KOPT-K1 (cell line): ENCODE results near the gene USP48.
"Not testable (repeated sequence)": the region's sequence is repeated elsewhere in the genome, so short reads cannot be mapped to it uniquely, and the experiment has no call there.

ENCODE experiments used
- H3K27ac ChIP-seq: fragments of 200-600 bp; sonication (generic); 2 replicates; pipeline ENCODE4 v1.5.1; 2016; ENCODE audit warnings: antibody characterized with exemption, mild to moderate bottlenecking, low read depth, low read length; ENCODE audit not compliant: poor library complexity, severe bottlenecking
- H3K36me3 ChIP-seq: fragments of 200-600 bp; sonication (generic); 2 replicates; pipeline ENCODE4 v1.5.1; 2017; ENCODE audit warnings: antibody characterized with exemption, mild to moderate bottlenecking, low read length, moderate library complexity; ENCODE audit not compliant: insufficient read depth
- H3K9me3 ChIP-seq: fragments of 200-600 bp; sonication (generic); 2 replicates; pipeline ENCODE4 v1.5.1; 2017; ENCODE audit warnings: antibody characterized with exemption, low read length, mild to moderate bottlenecking; ENCODE audit not compliant: insufficient read depth, poor library complexity, severe bottlenecking

The USP48 gene

GRCh38 chr1:21794656-21795055 is 11.7 kb upstream of the USP48 start:
- Histone ChIP-seq H3K9me3 (peaks cover 16% of the 10 kb centered on the region), H3K27ac (no peak overlapping the region), H3K36me3 (no peaks in the 10 kb centered on the region)

- Histone ChIP-seq H3K9me3 (peaks cover 16% of the 10 kb centered on the region), H3K27ac (no peak overlapping the region), H3K36me3 (no peaks in the 10 kb centered on the region)
Observed at GRCh38 chr1:21793104-21793503, 10.2 kb upstream of the USP48 start.

DNA sequence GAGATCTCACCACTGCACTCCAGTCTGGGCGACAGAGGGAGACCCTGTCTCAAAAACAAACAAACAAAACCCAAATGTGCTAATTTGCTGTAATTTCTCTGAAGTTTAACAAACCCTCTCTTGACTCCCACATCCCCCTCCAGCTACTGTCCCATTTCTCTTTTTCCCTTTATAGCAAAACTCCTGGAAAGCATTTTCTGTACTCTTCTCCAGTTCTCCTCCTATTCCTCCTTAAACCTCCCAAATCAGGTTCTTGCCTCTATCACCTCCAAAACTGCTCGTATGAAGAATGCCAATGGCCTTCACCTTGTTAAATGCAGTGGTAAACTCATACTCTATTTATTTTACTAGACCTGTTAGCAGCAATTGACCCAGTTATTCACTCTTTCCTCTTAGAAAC is 3.7 kb upstream of the USP48 start:
- Histone ChIP-seq H3K27ac (no peak overlapping the region), H3K9me3 (no peaks in the 10 kb centered on the region), H3K36me3 (no peaks in the 10 kb centered on the region)

DNA sequence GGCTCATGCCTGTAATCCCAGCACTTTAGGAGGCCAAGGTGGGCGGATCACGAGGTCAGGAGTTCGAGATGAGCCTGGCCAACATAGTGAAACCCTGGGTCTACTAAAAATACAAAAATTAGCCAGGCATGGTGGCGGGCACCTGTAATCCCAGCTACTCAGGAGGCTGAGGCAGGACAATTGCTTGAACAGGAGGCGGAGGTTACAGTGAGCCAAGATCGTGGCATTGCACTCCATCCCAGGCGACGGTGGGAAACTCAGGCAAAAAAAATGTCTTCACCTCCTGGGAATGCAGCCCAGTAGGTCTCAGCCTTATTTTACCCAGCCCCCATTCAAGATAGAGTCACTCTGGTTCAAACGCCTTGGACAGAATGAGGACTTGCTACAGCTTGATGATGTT is 2.8 kb upstream of the USP48 start:
- H3K9me3 ChIP-seq, H3K27ac ChIP-seq, H3K36me3 ChIP-seq: not testable (repeated sequence)

DNA sequence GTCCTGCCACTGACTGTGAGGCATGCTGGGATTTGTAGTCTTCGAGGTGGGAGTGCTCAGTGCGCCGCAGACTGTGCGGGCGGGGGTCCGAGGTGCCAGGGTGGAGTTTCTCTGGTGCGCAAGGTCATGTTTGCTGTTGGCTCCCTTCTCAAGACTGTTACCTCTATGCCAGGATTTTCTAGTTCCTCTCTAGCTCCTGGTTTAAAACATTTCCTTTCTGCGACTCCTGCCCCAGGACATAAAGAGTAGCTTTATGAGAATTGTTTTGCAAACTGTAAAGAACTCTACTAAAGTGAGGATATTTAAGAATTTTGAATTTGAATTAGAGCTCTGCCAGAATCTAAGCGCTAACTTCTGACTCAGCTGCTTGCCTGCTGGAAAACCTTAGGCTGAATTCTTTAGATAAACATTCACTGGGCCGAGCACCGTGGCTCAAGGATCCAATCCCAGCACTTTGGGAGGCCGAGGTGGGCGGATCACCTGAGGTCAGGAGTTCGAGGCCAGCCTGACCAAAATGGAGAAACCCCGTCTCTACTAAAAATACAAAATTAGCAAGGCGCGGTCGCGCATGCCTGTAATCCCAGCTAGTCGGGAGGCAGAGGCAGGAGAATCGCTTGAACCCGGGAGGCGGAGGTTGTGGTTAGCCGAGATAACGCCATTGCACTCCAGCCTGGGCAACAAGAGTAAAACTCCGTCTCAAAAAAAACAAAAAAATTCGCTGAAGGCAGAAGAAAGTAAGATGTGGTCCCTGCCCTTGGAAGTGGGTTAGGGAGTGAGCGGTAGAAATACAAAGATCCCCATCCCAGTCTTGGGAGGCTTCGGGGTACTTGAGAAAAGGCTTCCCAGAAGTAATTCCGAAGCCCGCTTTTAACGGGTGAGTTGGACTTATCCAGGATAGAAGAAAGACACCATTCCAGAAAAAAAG is 992 bp upstream of the USP48 start:
- H3K9me3 ChIP-seq, result no peaks in the 10 kb centered on the region
- no peaks in the 10 kb centered on the region for H3K36me3 ChIP-seq
- H3K27ac ChIP-seq, result peak overlapping the region; percentile 98

- Histone ChIP-seq H3K27ac (peak overlapping the region; percentile 98), H3K36me3 (no peaks in the 10 kb centered on the region), H3K9me3 (peaks cover 5% of the 10 kb centered on the region)
Observed at GRCh38 chr1:21782349-21782867, 541 bp downstream of the USP48 start.

DNA sequence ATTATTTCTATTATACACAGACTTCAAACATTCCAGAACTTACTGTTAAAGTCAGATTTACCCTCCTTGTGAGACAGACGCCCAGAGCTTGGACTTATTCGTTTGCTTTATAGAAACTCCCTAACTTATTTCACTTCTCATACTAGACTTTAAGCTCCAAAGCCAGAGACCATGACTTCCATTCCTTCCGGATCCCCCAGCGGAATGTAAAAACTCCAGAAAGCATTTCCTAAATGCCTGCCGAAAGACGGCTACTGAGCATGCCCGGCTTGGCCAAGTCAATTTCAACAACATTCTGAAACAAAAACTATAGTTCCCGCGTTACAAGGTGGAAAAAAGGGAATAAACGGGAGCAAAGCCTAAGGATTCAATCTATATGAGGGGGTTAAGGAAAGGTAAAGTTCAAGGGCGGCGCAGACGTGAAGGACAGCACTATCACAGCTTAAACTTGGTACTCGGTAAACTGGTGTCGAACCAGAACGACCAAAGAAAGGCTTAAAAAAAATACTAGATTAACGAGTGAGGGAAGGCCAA is 1.1 kb downstream of the USP48 start:
- H3K36me3 ChIP-seq, result no peaks in the 10 kb centered on the region
- H3K27ac ChIP-seq, result peak overlapping the region; percentile 98
- peaks cover 5% of the 10 kb centered on the region for H3K9me3 ChIP-seq

- Histone ChIP-seq H3K27ac (no peak overlapping the region), H3K36me3 (no peaks in the 10 kb centered on the region; the same call in 1 of the 2 replicates), H3K9me3 (peaks cover 5% of the 10 kb centered on the region)
Observed at GRCh38 chr1:21779613-21780521, 3.1 kb downstream of the USP48 start.

- Histone ChIP-seq H3K9me3 (peaks cover 5% of the 10 kb centered on the region), H3K27ac (no peak overlapping the region), H3K36me3 (no peaks in the 10 kb centered on the region; the same call in 1 of the 2 replicates)
Observed at GRCh38 chr1:21778405-21778727, 4.6 kb downstream of the USP48 start.

- not testable (repeated sequence) for H3K36me3 ChIP-seq, H3K9me3 ChIP-seq, H3K27ac ChIP-seq
Observed at GRCh38 chr1:21776925-21777324, 6.0 kb downstream of the USP48 start.

GRCh38 chr1:21775985-21776562 is 6.9 kb downstream of the USP48 start:
- Histone ChIP-seq H3K9me3 (peaks cover 5% of the 10 kb centered on the region), H3K27ac (no peak overlapping the region), H3K36me3 (no peaks in the 10 kb centered on the region; the same call in 1 of the 2 replicates)

- no peak overlapping the region for H3K27ac ChIP-seq
- peaks cover 5% of the 10 kb centered on the region for H3K9me3 ChIP-seq
- H3K36me3 ChIP-seq, result no peaks in the 10 kb centered on the region; the same call in 1 of the 2 replicates
Observed at GRCh38 chr1:21775550-21775914, 7.4 kb downstream of the USP48 start.

GRCh38 chr1:21774835-21775549 is 8.0 kb downstream of the USP48 start:
- Histone ChIP-seq H3K9me3 (peaks cover 5% of the 10 kb centered on the region), H3K36me3 (no peaks in the 10 kb centered on the region; the same call in 1 of the 2 replicates), H3K27ac (no peak overlapping the region)

- peaks cover 7% of the 10 kb centered on the region; the same call in 1 of the 2 replicates for H3K36me3 ChIP-seq
- peaks cover 5% of the 10 kb centered on the region for H3K9me3 ChIP-seq
- no peak overlapping the region for H3K27ac ChIP-seq
Observed at GRCh38 chr1:21773585-21773984, 9.4 kb downstream of the USP48 start.
